Endodermal cell (in vitro differentiated cells): ENCODE data around the gene LHFPL2. TPM values are rescaled to one million over a fixed set of nuclear protein-coding genes. Genes with fewer than 3 reads are reported as not detected.

Experiments used
- DNase-seq: peaks from one replicate; pipeline ENCODE4 v3.0.0-alpha.2; 2017
- H3K27ac ChIP-seq: 2 replicates; pipeline ENCODE4 v1.5.1; 2013; ENCODE audit warnings: mild to moderate bottlenecking, low read depth, low read length, moderate library complexity
- H3K27me3 ChIP-seq: 2 replicates; pipeline ENCODE4 v1.6.1; 2013; ENCODE audit warnings: mild to moderate bottlenecking, low read length, moderate library complexity; ENCODE audit not compliant: insufficient read depth, control insufficient read depth, poor library complexity, severe bottlenecking
- H3K36me3 ChIP-seq: 2 replicates; pipeline ENCODE4 v1.7.0; 2013; ENCODE audit warnings: mild to moderate bottlenecking, low read length, moderate library complexity; ENCODE audit not compliant: control insufficient read depth, insufficient read depth
- H3K4me1 ChIP-seq: one replicate; pipeline ENCODE4 v1.7.0; 2013; ENCODE audit warnings: low read length; ENCODE audit not compliant: control insufficient read depth, insufficient read depth
- H3K4me3 ChIP-seq: 2 replicates; pipeline ENCODE4 v1.5.1; 2013; ENCODE audit warnings: mild to moderate bottlenecking, low read length, moderate library complexity
- H3K9ac ChIP-seq: 2 replicates; pipeline ENCODE4 v1.6.1; 2013; ENCODE audit warnings: mild to moderate bottlenecking, low read length, moderate library complexity; ENCODE audit not compliant: poor library complexity, severe bottlenecking; ENCODE audit errors: extremely low read depth
- H3K9me3 ChIP-seq: 2 replicates; pipeline ENCODE4 v1.6.1; 2013; ENCODE audit warnings: mild to moderate bottlenecking, low read length, moderate library complexity; ENCODE audit not compliant: control insufficient read depth
- H3K27ac Mint-ChIP-seq: 2 replicates; pipeline ENCODE4 v1.8.0; 2020; ENCODE audit warnings: mixed read lengths
- H3K27me3 Mint-ChIP-seq: 2 replicates; pipeline ENCODE4 v1.8.0; 2021; ENCODE audit warnings: mild to moderate bottlenecking, mixed read lengths; ENCODE audit not compliant: insufficient read depth
- H3K36me3 Mint-ChIP-seq: 2 replicates; pipeline ENCODE4 v1.8.0; 2020; ENCODE audit warnings: low read depth, mixed read lengths
- H3K4me1 Mint-ChIP-seq: 2 replicates; pipeline ENCODE4 v1.8.0; 2020; ENCODE audit warnings: mixed read lengths
- H3K4me3 Mint-ChIP-seq: 2 replicates; pipeline ENCODE4 v1.8.0; 2020; ENCODE audit warnings: mild to moderate bottlenecking, moderate library complexity, mixed read lengths
- H3K9me3 Mint-ChIP-seq: 2 replicates; pipeline ENCODE4 v1.8.0; 2020; ENCODE audit warnings: mild to moderate bottlenecking, mixed read lengths
- CTCF ChIP-seq: fragments of 200-600 bp; sonication (generic); conservative IDR thresholded peaks from 2 replicates; pipeline ENCODE4 v1.5.0; 2021; ENCODE audit warnings: antibody characterized with exemption, mild to moderate bottlenecking
- WGBS, 2 experiments: methylation state at CpG; one replicate each; pipeline versions ENCODE4 v1.1.5 to v1.1.7; 2013; ENCODE audit warnings: missing lambda C conversion rate in 2 of 2, mixed read lengths in 1 of 2; ENCODE audit not compliant: insufficient coverage in 1 of 2, insufficient read length in 1 of 2; 5-methylcytosine and 5-hydroxymethylcytosine counted together
- total RNA-seq, 2 donors: library from RNA; stranded (reverse); fragmentation: NEBNext Ultra II Directional in 1 of 2; extraction: Animal tissue kit (Norgen Biotek cat#: 25700) in 1 of 2; gene quantifications; 2 replicates in 1 of 2; 3 replicates in 1 of 2; pipeline ENCODE4 v1.2.1, GENCODE V29; 2021

Gene LHFPL2
- total RNA-seq, 2 donors from 2014 or later: 136 to 238 TPM

- 83 to 91% methylated on average over 2 to 4 of the region's 4 CpGs for WGBS, 2 experiments
- H3K4me1 Mint-ChIP-seq: peaks cover 25% of the 10 kb centered on the region
- H3K9me3 Mint-ChIP-seq: no peaks in the 10 kb centered on the region
- H3K9me3 ChIP-seq: no peaks in the 10 kb centered on the region
- H3K4me3 ChIP-seq: no peak overlapping the region
- H3K27me3 ChIP-seq: no peaks in the 10 kb centered on the region
- no peak for DNase-seq
- H3K4me3 Mint-ChIP-seq: no peak overlapping the region
- H3K36me3 ChIP-seq: peaks cover 92% of the 10 kb centered on the region
- H3K27me3 Mint-ChIP-seq: no peaks in the 10 kb centered on the region
- TF ChIP-seq CTCF: no peak
- H3K27ac Mint-ChIP-seq: peak overlapping the region; percentile 24
- no peaks in the 10 kb centered on the region for H3K4me1 ChIP-seq
- no peak overlapping the region for H3K27ac ChIP-seq
- H3K9ac ChIP-seq: no peak overlapping the region
- peaks cover 88% of the 10 kb centered on the region for H3K36me3 Mint-ChIP-seq
These were observed 157.7 kb downstream of the LHFPL2 start for GRCh38 chr5:78490709-78491485.

- Histone ChIP-seq H3K27me3 (no peaks in the 10 kb centered on the region), H3K9ac (no peak overlapping the region), H3K27ac (no peak overlapping the region), H3K36me3 (peaks cover 88% of the 10 kb centered on the region), H3K4me1 (no peaks in the 10 kb centered on the region), H3K4me3 (no peak overlapping the region), H3K9me3 (no peaks in the 10 kb centered on the region)
- Mint-ChIP-seq H3K4me3 (no peak overlapping the region), H3K27ac (no peak overlapping the region), H3K36me3 (peaks cover 68% of the 10 kb centered on the region), H3K9me3 (no peaks in the 10 kb centered on the region), H3K27me3 (no peaks in the 10 kb centered on the region), H3K4me1 (peaks cover 14% of the 10 kb centered on the region)
- DNase-seq: no peak
- TF ChIP-seq CTCF: no peak
- 90 to 100% methylated on average over 3 to 4 of the region's 4 CpGs for WGBS, 2 experiments
These were observed 160.7 kb downstream of the LHFPL2 start for GRCh38 chr5:78487846-78488245.

GRCh38 chr5:78486218-78486617 is 162.4 kb downstream of the LHFPL2 start:
- Mint-ChIP-seq H3K4me1 (peaks cover 8% of the 10 kb centered on the region), H3K27me3 (no peaks in the 10 kb centered on the region), H3K4me3 (no peak overlapping the region), H3K9me3 (no peaks in the 10 kb centered on the region), H3K36me3 (peaks cover 56% of the 10 kb centered on the region), H3K27ac (no peak overlapping the region)
- no peaks in the 10 kb centered on the region for H3K4me1 ChIP-seq
- H3K4me3 ChIP-seq: no peak overlapping the region
- H3K9me3 ChIP-seq: no peaks in the 10 kb centered on the region
- H3K27ac ChIP-seq: no peak overlapping the region
- TF ChIP-seq CTCF: no peak
- no peak for DNase-seq
- H3K9ac ChIP-seq: no peak overlapping the region
- no peaks in the 10 kb centered on the region for H3K27me3 ChIP-seq
- peaks cover 79% of the 10 kb centered on the region for H3K36me3 ChIP-seq
- WGBS, 2 experiments: 98% methylated on average over 2 of the region's 2 CpGs; no CpG with 5 or more reads in 1 of the 2 experiments
